GM19351 (cell line): Measurements from ENCODE around the gene ZSWIM6.
"Not testable (repeated sequence)": the region's sequence is repeated elsewhere in the genome, so short reads cannot be mapped to it uniquely, and the experiment has no call there.

Experiments used
- ATAC-seq: cut with Tn5 transposase; IDR thresholded peaks from one replicate; pipeline ENCODE4 v1.9.1; 2021; ENCODE audit warnings: mild to moderate bottlenecking, moderate library complexity; ENCODE audit not compliant: unreplicated experiment

The ZSWIM6 gene

DNA sequence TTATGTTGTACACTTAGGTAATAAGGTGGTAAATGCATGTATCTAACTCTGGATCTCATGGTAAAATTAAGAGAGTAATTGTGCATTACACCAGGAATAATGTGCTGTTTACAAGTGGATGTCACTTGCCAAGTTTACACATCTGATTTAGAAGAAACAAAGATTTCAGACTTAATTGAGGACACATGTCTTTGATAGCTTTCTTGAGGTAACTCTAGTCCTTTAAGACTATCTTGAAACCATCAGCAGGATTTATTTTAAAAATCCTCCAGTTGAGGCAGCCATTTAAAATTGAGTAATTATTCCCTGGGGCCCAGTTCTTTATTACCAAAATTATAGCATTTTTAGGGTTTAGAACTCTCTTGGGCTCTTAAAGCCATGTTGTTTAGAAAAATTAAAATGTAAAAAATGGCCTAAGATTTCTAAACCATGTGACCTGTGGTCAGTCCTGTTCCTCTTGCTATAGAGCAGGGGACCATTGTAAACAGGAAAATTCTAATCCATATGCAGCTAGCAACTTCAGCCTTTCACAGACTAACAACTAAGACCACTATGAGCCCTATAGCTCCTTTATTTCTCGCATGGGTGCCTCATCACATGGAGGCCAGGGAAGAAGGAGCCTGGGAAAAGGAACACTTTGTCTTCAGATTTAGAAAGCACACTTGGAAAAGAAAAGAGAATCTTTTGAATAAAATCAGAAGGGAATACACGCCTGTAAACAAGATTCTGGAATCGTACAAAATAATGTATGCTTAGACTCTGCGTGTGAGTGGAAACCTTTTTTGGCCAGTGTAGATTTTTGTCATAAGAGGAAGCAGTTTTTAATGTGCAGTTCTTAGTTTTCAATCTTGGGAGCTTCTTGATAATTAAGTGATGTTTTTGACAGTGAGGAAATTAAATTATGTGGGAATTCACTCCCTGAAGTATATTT, 71.2 kb downstream of the ZSWIM6 start:
- ATAC-seq: no peak

DNA sequence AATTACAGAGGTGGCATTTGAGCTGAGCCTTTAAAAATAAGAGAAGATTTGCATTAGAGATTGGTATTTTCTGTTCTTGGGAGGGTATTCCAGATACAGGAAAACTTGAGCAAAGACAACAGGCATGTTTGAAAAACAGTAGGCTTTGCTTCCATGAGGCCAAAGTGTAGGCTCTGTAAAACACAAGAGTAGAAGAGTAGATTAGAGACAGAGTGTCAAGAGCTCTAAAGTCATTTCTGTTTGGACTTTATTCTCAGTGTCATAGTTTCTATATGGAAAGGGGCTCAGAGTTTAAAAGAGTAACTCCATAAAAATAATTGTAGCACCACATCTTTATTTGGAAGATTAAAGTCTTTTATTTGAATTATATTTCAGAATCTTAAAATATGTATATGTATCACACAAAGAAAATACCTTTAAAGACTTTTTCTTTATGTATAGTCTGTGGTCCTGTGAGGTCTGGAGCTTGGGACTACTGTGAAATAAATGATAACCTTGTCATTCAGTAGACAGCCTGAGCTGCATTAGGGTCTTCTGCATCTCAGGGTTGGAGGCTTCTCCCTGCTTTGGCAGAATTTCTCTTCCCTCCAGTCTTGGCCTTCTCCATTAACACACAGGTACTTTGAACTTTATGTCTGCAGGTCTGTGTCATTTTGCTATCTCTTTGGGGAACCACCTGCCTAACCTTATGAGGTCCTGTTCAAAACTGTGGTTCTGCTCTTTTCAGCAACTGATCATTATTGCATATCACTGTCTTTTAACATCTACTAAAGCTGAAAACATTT, 73.6 kb downstream of the ZSWIM6 start:
- ATAC-seq: no peak

DNA sequence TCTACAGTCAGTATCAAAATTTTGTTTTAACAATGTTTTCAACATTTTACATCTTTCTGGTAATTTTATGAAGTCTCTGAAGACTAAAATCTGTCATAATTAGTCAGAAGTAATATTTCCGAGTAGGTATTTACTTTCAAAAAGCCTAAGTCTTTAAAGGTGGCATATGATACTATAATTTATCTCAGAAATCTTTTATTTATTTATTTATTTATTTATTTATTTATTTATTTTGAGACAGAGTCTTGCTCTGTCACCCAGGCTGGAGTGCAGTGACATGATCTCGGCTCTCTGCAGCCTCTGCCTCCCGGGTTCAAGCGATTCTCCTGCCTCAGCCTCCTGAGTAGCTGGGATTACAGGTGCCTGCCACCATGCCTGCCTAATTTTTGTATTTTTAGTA, 74.4 kb downstream of the ZSWIM6 start:
- ATAC-seq: not testable (repeated sequence)

DNA sequence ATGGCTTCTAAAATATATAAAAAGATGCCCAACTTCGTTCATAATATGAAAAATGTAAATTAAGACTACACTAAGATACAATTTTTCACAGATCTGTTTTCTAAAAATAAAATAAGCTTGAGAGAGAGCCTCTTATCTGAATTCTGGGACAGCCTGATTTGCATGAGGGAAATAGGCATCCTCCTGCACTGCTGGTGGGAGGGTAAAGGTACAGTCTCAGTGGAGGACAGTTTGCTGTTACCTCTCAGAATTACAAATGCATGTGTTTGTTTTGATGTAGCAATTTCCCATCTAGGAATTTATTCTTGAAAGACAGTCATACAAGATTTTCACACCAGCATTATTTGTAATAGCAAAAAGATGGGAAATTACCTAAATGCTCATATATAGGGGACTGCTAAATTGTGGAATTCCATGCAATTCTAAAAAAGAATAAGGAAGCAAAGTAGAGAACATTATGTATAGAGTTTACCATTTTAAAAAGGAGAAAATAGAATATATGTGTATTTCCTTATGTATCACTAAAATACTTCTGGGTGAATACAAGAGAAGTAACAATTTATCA, 75.7 kb downstream of the ZSWIM6 start:
- no peak for ATAC-seq

DNA sequence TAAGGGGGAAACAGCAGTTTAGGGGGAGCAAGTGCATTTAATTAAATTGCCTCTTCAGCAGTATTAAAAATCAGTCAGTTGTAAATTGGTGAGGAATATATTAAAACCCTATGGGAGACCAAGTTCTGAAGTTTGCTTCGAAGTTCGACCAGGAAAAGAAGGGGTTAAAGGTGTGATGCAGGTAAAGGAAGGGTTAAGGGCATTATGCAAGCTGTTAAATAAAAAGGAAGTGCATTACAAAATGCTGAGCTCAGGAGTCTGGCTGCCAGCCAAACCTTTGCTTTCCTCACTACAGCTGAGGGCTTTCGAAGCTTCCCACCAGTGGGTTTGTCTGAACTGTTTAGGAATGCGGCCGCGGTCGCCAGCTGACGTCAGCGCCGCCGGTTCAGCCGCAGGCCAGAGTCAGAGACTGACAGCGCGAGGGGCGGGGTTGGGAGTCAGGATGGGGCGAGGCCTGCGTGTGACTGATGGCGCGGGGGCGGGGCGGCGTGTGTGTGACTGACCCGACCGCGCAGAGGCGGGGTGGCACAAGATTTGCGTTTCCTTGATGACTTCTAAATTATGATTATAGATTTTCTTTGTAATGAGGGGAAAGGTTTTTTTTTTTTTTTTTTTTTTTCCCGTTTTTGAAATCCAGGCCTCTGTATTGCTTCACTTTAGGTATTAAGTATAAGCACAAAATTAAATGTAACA, 76.6 kb downstream of the ZSWIM6 start:
- peak; percentile 98 for ATAC-seq

DNA sequence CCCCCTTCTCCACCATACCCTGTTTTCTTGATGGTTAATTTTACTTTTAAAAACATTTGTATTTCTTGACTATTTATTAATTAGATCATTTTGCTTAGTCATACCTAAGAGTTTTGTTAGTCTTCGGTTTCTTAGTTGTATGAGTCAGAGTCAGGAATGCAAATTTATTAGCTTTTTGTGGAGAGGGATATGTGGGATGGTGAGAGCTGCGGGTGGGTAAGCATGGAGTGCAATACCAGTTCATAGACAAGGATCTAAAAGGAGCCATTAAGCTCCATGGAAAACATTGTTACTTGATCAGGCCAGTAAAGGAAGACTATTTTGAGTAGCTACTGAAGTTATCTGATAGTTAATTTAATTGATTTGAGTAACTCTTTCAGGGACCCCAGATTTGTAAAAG, 77.5 kb downstream of the ZSWIM6 start:
- ATAC-seq: no peak

DNA sequence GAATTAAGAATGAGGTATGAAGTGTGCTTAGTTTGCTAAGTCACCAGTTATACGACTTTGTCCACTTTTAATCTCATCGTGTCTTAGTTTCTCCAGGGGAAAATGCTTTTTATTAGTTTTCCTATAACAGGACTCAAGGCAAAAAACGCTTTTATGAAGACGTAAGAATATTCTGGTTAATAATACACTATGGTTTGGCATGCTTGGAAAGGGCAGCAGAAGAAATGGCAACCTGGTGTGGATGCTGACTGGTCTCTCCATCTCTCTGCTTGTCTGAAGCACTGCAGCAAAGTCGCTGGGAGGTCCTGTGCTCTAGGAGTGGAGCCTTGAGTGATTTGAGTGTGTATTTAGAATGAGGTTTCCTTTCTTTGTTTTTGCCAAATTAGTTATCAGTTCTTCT, 78.8 kb downstream of the ZSWIM6 start:
- ATAC-seq: no peak

DNA sequence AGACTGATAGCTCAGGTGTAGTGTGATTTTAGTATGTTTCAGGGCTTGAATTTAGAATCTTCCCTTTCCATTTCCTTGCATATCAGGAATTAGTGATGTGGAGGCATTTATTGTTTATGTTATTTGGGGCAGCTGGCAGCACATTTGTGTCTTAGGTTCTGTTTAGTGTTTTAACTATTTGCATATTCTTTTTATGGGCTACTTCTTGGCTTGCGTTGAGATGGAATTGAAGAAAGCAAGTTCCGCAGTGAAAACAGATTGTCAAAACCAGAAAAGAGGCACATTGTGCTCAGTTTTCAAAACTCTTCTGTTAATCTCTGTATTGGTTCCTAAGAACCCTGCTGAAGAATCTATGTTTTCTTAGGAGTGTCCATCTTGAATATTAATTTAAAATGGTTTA, 80.3 kb downstream of the ZSWIM6 start:
- no peak for ATAC-seq

DNA sequence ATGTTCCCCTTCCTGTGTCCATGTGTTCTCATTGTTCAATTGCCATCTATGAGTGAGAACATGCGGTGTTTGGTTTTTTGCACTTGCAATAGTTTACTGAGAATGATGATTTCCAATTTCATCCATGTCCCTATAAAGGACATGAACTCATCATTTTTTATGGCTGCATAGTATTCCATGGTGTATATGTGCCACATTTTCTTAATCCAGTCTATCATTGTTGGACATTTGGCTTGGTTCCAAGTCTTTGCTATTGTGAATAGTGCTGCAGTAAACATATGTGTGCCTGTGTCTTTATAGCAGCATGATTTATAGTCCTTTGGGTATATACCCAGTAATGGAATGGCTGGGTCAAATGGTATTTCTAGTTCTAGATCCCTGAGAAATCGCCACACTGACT, 81.1 kb downstream of the ZSWIM6 start:
- not testable (repeated sequence) for ATAC-seq

DNA sequence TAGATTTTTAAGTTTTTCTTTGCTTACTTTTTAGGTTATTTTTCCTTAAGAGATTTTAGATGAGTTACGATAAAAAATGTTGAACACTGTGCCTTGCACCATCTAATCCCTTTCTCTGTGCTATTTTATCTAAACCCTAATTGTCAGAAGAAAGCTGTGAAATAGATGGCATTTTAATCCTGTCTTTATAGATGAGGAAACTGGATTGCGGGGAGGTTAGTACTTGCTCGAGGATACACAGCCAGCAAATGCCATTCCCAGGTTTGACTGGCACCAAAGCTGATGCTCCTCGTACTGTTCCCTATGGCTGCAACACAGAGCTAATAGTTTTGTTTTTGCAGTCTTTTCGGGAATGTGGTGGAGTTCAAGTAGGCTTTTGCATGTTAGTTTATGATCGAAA, 82.7 kb downstream of the ZSWIM6 start:
- ATAC-seq: no peak

DNA sequence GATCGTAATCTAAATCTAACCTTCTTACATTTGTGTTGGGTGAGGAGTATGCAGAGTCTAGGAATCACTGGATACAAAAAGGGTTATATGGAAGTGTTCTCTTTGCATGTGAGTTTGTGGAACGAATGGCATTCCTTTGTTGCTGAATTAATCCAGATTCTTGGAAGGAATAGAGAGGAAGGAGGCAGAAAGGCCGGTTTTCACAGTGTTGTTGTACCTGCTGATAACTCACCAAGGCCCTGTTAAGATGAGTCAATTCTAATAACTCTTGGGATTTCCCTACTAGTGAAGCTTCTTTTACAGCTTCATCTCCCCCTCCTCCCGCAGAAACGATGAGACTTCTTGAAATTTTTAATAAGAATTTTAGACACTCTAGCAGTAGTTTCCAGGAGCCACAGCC, 84.0 kb downstream of the ZSWIM6 start:
- no peak for ATAC-seq

DNA sequence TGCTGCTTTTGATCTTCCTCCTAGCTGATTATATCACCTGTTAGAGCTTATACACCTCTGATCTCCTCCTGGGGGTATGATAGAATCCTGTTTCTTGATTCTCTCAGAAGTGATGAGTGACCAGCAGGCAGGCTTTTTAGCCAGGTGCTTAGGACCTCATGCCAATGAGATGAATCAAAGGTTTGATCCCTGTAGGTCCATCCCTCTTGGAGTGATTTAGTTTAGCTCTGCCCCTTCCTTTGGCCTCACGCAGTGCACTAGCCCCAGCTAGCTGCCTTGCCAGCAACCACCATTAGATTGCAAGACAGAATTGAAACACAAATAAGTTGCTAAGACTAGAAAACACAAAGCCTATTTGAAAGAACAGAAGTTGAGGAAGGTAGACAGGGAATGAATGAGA, 84.4 kb downstream of the ZSWIM6 start:
- no peak for ATAC-seq

DNA sequence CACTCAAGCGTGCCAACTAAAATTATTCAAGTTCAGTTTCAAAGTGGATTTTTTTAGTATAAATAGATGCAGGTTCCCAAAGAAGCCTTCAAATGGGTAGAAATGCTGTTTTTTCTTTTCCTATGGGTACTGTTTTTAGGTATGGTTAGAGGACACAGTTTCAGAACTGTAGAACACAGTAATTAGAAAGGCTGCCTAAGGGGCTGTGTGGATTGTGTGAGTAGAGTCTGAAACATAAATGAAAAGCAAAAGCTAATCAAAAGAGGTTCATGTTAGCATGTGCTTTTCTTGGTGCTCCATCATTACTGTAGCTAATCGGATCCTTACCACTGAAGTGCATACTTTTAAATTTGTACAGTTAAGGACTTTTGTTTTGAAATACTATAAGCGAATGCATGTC, 85.3 kb downstream of the ZSWIM6 start:
- no peak for ATAC-seq

DNA sequence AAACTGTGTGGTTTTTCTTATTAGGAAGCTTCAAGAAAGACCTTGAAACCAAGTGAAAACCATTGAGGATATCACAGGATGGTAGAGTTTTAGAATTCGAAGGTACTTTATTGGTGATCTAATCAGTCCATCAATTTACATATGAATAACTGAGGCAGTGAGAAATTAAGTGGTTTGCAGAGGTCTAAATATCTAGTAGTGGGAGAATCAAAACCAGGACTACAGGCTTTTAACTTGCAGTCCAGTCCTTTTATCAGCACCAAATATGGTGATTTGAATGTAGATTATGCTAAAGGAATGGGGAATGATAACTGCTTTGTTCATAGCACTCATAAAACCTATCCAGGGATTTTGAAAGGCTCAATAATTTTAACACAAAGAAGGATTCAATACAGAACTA, 85.8 kb downstream of the ZSWIM6 start:
- no peak for ATAC-seq

DNA sequence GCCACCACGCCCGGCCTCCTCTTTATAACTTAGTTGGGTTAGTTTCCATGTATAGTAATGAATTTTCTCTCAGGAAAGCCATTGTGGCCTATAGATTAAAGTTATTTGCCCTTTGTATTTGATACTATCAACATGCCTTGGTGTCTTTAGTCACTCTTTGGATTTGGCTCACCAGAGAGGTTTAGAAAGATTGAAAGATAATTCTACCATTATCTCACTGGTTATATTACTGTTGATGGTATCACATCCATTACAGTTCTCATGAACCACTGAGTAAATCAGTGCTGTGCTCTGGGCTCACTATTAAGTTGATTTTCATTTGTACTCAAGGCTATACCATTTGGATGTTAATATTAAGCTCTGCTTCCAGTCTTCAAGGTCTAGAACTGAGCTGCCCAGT, 87.0 kb downstream of the ZSWIM6 start:
- no peak for ATAC-seq

DNA sequence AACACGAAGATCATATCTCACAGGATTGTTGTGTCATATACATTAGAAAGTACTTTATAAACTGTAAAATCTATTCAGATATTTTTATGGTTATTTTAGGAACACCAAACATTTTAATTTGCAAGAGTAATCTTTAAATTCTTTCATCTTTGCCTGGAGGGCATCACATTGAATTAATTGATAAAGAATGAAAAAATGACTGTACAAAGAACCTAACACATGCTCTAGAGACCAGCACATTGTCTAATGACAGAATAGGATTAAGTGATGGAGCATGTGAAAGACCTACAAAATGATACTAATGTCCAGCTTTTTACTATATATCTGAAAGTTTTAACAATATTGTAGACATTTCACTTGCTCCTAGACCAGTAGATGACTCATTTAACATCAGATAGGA, 88.0 kb downstream of the ZSWIM6 start:
- ATAC-seq: no peak

DNA sequence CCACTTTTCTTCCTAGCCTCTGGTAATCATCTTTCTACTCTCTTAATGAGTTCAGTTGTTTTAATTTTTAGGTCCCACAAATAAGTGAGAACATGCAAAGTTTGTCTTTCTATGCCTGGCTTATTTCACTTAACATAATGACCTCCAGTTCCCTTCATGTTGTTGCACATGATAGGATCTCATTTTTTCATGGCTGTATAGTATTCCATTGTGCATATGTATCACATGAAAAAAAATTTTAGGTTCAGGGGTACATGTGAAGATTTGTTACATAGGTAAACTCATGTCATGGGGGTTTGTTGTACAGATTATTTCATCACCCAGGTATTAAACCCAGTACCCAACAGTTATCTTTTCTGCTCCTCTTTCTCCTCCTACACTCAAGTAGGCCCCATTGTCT, 89.2 kb downstream of the ZSWIM6 start:
- ATAC-seq: not testable (repeated sequence)

DNA sequence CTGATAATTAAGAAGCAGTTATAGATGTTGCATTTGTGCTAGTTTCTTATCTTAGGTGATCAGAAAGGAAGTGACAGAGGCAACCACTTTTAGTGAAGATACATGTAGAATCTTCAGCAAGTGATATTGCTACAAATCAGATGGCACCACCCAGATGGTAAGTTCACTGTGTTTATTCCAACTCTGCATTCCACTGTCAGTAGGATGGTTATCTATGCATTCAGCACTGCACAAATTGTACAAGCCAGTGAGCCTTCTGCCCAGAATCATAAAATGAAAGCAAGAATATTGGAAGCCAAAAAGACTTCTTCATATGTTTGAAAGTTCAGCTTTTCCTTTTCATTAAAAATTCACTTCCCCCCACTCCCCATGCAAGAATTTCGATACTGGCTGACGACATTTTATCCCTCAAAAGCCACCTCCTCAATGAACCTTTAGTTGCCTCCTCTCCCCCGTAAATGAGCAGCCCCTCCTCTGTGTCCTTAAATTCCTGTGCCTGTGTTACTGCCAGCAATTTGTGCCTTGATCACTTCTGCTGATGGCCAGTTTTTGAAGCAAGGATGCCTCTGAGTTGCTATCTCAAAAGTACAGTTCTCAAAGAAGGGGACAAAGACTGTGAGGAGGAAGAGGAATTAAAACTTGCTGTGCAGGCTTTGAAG, 91.6 kb downstream of the ZSWIM6 start:
- no peak for ATAC-seq

DNA sequence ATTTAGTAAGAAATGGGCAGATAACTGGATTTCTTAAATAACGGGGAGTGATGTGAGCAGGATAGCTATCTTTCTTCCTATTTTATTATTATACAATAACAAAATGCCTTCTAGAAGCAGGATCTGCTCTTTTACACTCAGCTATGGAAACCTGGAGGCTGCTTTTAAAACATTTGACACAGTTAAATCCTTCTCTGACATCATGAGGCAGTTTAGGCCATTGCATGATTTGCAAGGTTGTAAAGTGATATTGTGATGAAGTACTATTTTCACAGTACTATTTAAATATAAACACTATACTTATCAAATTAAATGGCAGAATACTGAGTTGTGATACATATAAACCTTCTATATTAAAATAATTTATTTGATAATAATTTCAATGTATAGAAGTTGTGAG, 93.9 kb downstream of the ZSWIM6 start:
- ATAC-seq: no peak

DNA sequence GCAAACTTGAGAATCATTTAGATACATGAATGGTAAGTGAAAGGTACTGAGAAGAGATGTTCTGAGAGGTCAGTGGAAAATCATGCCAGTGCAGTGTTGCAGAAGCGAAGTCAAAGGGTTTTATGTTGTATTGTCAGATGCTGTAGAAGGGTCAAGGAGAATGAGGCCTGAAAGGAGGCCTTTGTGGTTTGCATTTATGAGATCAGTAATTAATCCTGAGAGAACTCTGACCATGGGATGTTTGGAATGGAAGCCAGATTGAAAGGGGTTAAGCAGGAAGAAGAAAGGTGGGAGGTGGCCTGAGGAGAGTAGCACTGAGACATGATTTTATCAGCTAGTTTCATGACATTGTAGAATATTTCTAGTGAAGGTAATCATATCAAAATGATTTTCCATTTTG, 97.8 kb downstream of the ZSWIM6 start:
- ATAC-seq: no peak
